Measurements from ENCODE around the gene SPNS2.

GRCh38 chr17:4477255-4477791 is 21.4 kb upstream of the SPNS2 start:
- TF ChIP-seq CTCF (IDR thresholded peaks at IDR 0.05) (no peak), POLR2A (IDR thresholded peaks at IDR 0.05) (no peak), EP300 (IDR thresholded peaks at IDR 0.05) (no peak)

All from tibial nerve (tissue), 4 donors.